GM20431 (cell line): Measurements from ENCODE around the gene RAB7B.
"Not testable (repeated sequence)": the region's sequence is repeated elsewhere in the genome, so short reads cannot be mapped to it uniquely, and the experiment has no call there.

ENCODE experiments used
- in situ Hi-C: fragments of 300-500 bp; cut with MseI, MboI; formaldehyde crosslinking; loops from one replicate; pipeline ENCODE4 v1.15.0; 2020; ENCODE audit warnings: low sequenced_read_pairs; ENCODE audit not compliant: unreplicated experiment

RAB7B gene

DNA sequence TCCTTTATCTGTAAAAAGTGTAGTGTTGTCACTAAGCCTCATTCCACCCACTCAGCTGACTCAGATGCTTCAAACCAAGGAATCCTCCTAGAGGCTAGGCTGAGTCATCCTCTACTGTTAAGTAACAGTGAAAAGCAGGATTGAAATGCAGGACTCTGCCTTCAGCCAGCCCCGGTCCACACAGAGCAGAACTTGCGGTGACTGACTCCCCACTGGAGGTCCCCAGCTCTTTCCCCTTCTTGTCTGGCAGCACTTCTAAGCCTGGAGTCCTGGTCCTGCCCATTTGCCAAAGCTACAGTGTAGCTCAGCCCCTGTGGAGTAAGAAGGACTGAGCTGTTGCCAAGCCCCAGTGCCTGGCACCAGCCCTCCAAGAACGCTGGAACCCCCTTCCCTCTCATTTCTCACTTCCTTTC, 1.7 kb downstream of the RAB7B start:
- in situ Hi-C loops = no loop called here

- in situ Hi-C loops = no loop called here
These were observed 2.4 kb downstream of the RAB7B start for GRCh38 chr1:206000641-206001339.

DNA sequence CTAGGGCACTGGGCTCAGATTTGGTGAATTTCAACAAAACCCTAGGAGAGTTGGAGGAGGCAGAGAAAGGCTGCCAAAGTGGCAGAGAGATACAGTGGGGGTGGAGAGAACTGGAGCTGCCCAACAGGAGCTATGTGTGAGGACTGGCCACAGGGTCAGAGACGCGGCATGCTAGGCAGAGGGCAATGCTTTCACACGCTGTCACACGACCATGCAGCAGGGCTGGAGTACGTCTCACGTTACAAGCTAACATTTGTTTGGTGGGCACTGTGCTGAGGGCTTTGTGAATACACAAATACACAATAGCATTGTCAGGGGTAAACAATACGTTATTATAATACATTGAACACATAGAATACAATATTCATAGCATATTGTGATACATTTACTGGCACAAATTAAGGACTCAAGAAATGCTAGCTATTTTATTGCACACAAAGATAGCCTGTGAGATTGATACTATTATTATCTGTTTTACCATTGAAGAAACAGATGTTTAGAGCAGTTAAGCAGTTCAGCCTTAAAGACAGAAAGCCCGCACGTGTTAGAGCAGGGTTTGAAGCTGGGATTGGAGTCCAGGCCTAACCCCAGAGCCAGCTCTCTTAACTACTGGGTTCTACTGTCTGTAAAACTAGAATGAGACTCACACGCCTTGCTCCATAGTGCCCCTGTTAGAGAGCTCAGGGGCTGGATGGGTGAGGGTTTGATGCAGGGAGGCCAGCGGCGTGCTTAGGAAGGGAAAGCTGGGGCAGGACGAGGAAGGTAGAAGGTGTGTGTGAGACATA, 4.5 kb downstream of the RAB7B start:
- in situ Hi-C loops = no loop called here

- in situ Hi-C loops = not testable (repeated sequence)
These were observed 6.6 kb downstream of the RAB7B start for GRCh38 chr1:205996641-205997040.

DNA sequence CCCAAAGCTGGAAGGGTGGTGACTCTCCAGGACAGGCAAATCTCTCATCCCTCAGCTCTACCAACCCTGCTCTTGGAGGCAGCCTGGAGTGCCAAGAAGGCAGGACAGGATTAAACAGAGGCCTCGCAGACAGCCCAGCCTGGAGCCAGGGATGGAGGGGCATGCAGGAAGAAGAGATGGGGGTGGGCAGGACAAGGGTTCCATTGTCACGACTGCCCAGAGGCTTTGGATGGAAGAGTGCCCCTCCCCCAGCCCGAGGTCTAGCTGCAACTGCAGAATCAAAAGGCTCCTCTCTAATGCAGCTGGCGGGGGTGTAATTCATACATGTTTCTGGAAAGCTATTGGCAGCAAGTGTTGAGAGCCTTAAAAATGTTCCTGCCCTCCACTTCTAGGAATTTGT, 8.8 kb downstream of the RAB7B start:
- in situ Hi-C loops = no loop called here

DNA sequence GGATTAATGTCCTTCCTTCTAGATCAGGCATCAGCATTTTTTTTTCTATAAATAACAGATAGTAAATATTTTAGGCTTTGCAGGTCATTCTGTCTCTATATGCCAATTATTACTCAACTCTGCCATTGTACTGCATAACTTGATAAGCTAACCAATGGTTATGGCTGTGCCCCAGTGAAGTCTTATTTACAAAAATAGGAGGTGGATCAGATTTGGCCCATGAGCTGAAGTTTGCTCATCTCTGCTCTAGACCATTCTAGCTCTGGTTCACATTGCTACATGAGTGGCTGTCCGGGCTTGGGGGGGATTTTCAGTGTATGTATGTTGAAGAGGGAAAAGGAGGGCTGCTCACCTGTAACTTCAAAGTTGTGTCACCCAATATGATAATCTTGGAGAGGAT, 10.1 kb downstream of the RAB7B start:
- in situ Hi-C loops = no loop called here

DNA sequence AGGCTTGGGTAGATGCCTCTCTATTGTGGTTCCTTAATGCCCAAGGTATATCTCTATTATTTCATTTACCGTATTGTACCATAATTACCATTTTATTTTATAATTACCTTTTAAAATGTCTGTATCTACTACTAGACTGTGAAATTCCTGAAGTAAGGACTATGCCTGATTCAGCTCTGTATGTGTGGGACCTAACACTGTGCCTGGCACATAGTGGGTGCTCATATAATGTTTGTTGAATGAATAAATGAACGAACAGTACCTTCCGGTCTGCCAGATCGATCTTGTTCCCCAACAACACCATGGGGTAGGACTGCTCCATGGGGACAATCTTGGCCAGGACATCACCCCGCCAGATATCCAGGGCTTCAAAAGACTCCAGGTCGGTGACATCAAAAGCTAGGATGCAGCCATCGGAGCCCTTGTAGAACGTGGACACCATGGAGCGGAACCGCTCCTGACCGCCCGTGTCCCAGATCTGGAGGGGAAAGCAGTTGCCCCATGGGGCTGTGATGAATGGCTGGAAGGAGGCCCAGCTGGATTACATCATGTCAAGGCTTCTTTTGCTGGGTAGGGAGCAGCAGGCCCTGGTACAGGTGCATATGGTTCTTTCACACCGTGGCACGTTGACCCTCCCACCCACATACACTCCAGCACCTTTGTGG, 10.8 kb downstream of the RAB7B start:
- in situ Hi-C loops = no loop called here

GRCh38 chr1:205991237-205991636, 12.0 kb downstream of the RAB7B start:
- in situ Hi-C loops = no loop called here

- in situ Hi-C loops = no loop called here
These were observed 13.0 kb downstream of the RAB7B start for GRCh38 chr1:205990226-205990625.

- in situ Hi-C loops = loop anchor here (10.0 kb wide), 1 partner anchor 115 kb away; no protein-coding TSS in a partner anchor
These were observed 13.4 kb downstream of the RAB7B start for GRCh38 chr1:205989786-205990185.

GRCh38 chr1:205988585-205988995, 14.6 kb downstream of the RAB7B start:
- in situ Hi-C loops = loop anchor here (10.0 kb wide), 1 partner anchor 116 kb away; no protein-coding TSS in a partner anchor

GRCh38 chr1:205986861-205987260, 16.3 kb downstream of the RAB7B start:
- in situ Hi-C loops = loop anchor here (10.0 kb wide), 1 partner anchor 118 kb away; no protein-coding TSS in a partner anchor

GRCh38 chr1:205986292-205986691, 16.9 kb downstream of the RAB7B start:
- in situ Hi-C loops = loop anchor here (10.0 kb wide), 1 partner anchor 119 kb away; no protein-coding TSS in a partner anchor

- in situ Hi-C loops = loop anchor here (10.0 kb wide), 1 partner anchor 119 kb away; no protein-coding TSS in a partner anchor
These were observed 17.7 kb downstream of the RAB7B start for GRCh38 chr1:205985330-205986005.

- in situ Hi-C loops = loop anchor here (10.0 kb wide), 1 partner anchor 121 kb away; no protein-coding TSS in a partner anchor
These were observed 19.1 kb downstream of the RAB7B start for GRCh38 chr1:205983925-205984725.

DNA sequence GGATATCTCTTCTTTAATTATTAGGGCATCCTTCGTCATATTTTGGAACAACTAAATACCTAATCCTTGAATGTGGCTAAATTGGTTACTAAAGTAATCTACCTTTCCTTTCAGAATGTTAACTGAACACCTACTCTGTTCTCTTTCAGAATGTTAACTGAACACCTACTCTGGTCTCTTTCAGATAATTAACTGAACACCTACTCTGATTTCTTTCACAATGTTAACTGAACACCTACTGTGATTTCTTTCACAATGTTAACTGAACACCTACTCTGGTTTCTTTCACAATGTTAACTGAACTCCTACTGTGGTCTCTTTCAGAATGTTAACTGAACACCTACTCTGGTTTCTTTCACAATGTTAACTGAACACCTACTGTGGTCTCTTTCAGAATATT, 21.9 kb downstream of the RAB7B start:
- in situ Hi-C loops = loop anchor here (10.0 kb wide), 1 partner anchor 124 kb away; no protein-coding TSS in a partner anchor

GRCh38 chr1:205980237-205980870, 22.8 kb downstream of the RAB7B start:
- in situ Hi-C loops = loop anchor here (10.0 kb wide), 1 partner anchor 124 kb away; no protein-coding TSS in a partner anchor

DNA sequence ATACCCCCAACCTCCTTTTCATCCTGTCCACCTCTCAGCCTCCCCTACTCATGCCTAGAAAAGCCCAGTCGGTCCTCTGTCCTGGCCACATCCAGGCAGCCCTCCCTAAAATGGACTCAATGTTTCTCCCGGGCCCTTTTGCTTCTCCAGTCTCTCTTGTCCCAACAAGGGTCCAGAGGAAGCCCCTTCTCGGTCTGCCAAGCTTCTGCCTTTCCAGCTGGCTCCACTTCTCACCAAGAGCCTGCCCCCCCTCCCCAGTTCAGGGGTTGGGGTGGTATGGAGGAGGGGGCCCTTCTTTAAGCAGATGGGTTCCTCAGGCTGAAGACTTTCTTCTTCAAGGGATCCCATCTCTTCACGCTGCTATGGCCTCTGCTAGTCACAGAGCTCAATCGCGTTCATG, 23.9 kb downstream of the RAB7B start:
- in situ Hi-C loops = no loop called here

DNA sequence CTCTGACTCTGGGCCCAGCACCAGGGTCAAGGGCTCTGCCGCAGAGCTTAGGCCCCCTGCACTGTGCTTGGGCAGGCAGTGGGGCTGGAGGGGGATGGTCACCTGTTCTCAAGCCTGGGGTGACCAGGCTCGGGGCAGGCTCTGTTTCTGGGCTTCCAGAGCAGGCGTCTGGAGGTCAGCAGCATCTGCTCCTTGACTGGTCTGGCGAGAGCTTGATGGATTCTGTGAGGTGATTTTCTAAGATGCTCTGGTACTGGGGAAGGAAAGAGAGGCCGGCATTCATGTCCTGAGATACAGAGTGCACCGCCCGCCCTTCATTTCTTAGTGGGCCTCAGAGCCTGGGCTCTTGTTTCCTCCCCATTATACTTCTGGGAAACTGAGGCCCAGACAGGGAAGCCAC, 24.5 kb downstream of the RAB7B start:
- in situ Hi-C loops = no loop called here
